Smooth muscle cell of bladder (primary cell): ENCODE results near the gene MFSD2A. TPM values are rescaled to one million over a fixed set of nuclear protein-coding genes. Genes with fewer than 3 reads are reported as not detected.

ENCODE experiments used
- total RNA-seq: library from RNA; depleted of rRNA; stranded (reverse); fragments of >200 nt; gene quantifications from 2 replicates; pipeline ENCODE4 v1.2.3, GENCODE V29; 2014

The MFSD2A gene
- 2.8 and 5.0 TPM in 2 replicates for total RNA-seq

GRCh38 chr1:39954870-39955546, at the start of gene MFSD2A:
Gene MFSD2A (plus strand): TSS chr1:39955145. CDS start chr1:39955293, 148 bp downstream.

Other genes starting within 250 kb of the MFSD2A start
- gene PPIE, start 216.3 kb upstream of the MFSD2A start, total RNA-seq, result 38.9 and 41.5 TPM in 2 replicates
- gene OXCT2, start 183.8 kb upstream of the MFSD2A start, total RNA-seq, result 1.7 and 4.1 TPM in 2 replicates
- gene BMP8B, start 166.3 kb upstream of the MFSD2A start, total RNA-seq, result not detected in 2 replicates
- 26.3 and 35.0 TPM in 2 replicates for gene TRIT1, start 71.6 kb upstream of the MFSD2A start, total RNA-seq
- gene MYCL, start 53.2 kb upstream of the MFSD2A start, total RNA-seq, result 0.71 and 1.1 TPM in 2 replicates
- 332 and 356 TPM in 2 replicates for gene CAP1, start 85.6 kb downstream of the MFSD2A start, total RNA-seq
- gene PPT1, start 142.1 kb downstream of the MFSD2A start, total RNA-seq, result 55.0 and 57.3 TPM in 2 replicates
- 20.9 and 31.8 TPM in 2 replicates for gene RLF, start 206.2 kb downstream of the MFSD2A start, total RNA-seq